A549 (cell line): Measurements from ENCODE around the gene CYP4V2. TPM values are rescaled to one million over a fixed set of nuclear protein-coding genes. Genes with fewer than 3 reads are reported as not detected.

Source experiments
- ATAC-seq, 2 experiments: fragments of 200-7000 bp in 1 of 2; fragments of >200 bp in 1 of 2; cut with Nextera tagmentation in 1 of 2; cut with Tn5 transposase in 1 of 2; 3 replicates each; pipeline versions ENCODE4 v1.8.0 to v1.9.1; 2018 to 2020; ENCODE audit warnings: mild to moderate bottlenecking in 1 of 2, moderate library complexity in 1 of 2
- CTCF ChIA-PET: fragments of 300-600 bp; sonication (Branson Sonifier 250); formaldehyde crosslinking; extraction: SDS; loops from one replicate; lab custom pipeline; 2021; ENCODE audit warnings: antibody characterized with exemption, inconsistent platforms; lab: Yijun Ruan, JAX
- POLR2A ChIA-PET: fragments of 350-600 bp; formaldehyde crosslinking; extraction: SDS; loops from one replicate; lab custom pipeline; 2021; ENCODE audit warnings: antibody characterized with exemption, inconsistent platforms; lab: Yijun Ruan, JAX
- DNase-seq, 2 experiments: peaks; one replicate each; pipeline versions ENCODE4 v3.0.0 to v3.0.0-alpha.2; 2011 to 2016; ENCODE audit warnings: low read depth in 1 of 2, low spot score in 1 of 2
- FAIRE-seq: peaks from 2 replicates; lab custom pipeline; 2011; peaks lifted over from hg19 to GRCh38; lab: Jason Lieb, UNC
- H3K27ac ChIP-seq, 2 experiments: fragments of >200 bp; sonication (Bioruptor Twin); formaldehyde crosslinking; 3 replicates each; pipeline ENCODE4 v1.5.1; 2016 to 2017
- H3K4me1 ChIP-seq: fragments of >200 bp; sonication (Bioruptor Twin); formaldehyde crosslinking; 3 replicates; pipeline ENCODE4 v1.6.1; 2016
- H3K4me2 ChIP-seq: fragments of >200 bp; sonication (Bioruptor Twin); formaldehyde crosslinking; 3 replicates; pipeline ENCODE4 v1.6.1; 2016
- H3K4me3 ChIP-seq: fragments of >200 bp; sonication (Bioruptor Twin); formaldehyde crosslinking; 3 replicates; pipeline ENCODE4 v1.5.1; 2016
- H3K9me3 ChIP-seq: fragments of >200 bp; sonication (Bioruptor Twin); formaldehyde crosslinking; 3 replicates; pipeline ENCODE4 v1.6.1; 2016
- BCL3 ChIP-seq: fragments of >200 bp; sonication (Bioruptor Twin); formaldehyde crosslinking; IDR thresholded peaks from 3 replicates; pipeline ENCODE4 v1.6.1; 2016
- BHLHE40 ChIP-seq: IDR thresholded peaks from 2 replicates; pipeline ENCODE4 v1.6.1; 2012; ENCODE audit warnings: low read depth, low read length, inconsistent platforms
- CHD2 ChIP-seq: fragments of 150-350 bp; IDR thresholded peaks from 2 replicates; pipeline ENCODE4 v1.6.1; 2014; ENCODE audit warnings: low read length; ENCODE audit not compliant: partially characterized antibody
- EHF ChIP-seq: fragments of 250-450 bp; sonication (Bioruptor Pico); IDR thresholded peaks from 2 replicates; pipeline ENCODE4 v1.5.0; 2020; ENCODE audit warnings: mild to moderate bottlenecking
- EHMT2 ChIP-seq: fragments of 200-600 bp; sonication (generic); IDR thresholded peaks from 2 replicates; pipeline ENCODE4 v1.6.1; 2016; ENCODE audit warnings: antibody characterized with exemption, low read depth, mild to moderate bottlenecking, moderate library complexity
- ESRRA ChIP-seq: fragments of 150-350 bp; IDR thresholded peaks from 2 replicates; pipeline ENCODE4 v1.6.1; 2014; ENCODE audit warnings: mild to moderate bottlenecking, low read length, borderline replicate concordance
- FOSL2 ChIP-seq, 2 experiments: fragments of 450-650 bp in 1 of 2; fragments of >200 bp in 1 of 2; sonication (Bioruptor Twin) in 1 of 2; formaldehyde crosslinking; IDR thresholded peaks; 2 replicates each; pipeline versions ENCODE4 v1.5.0 to v1.6.1; 2016 to 2020; ENCODE audit warnings: mild to moderate bottlenecking in 1 of 2, moderate library complexity in 1 of 2
- GATA3 ChIP-seq: IDR thresholded peaks from 2 replicates; pipeline ENCODE4 v1.6.1; 2012; ENCODE audit warnings: borderline replicate concordance
- HDAC2 ChIP-seq: fragments of 200-600 bp; sonication (generic); IDR thresholded peaks from 2 replicates; pipeline ENCODE4 v1.6.1; 2016
- HOXB13 ChIP-seq: fragments of 250-450 bp; sonication (Bioruptor Pico); IDR thresholded peaks from 2 replicates; pipeline ENCODE4 v1.5.0; 2020; ENCODE audit warnings: low read depth, mild to moderate bottlenecking, moderate library complexity
- HOXB5 ChIP-seq: fragments of 250-450 bp; sonication (Bioruptor Pico); IDR thresholded peaks from 2 replicates; pipeline ENCODE4 v1.5.0; 2020; ENCODE audit warnings: mild to moderate bottlenecking, moderate library complexity
- KDM5A ChIP-seq: fragments of 200-600 bp; sonication (generic); IDR thresholded peaks from 2 replicates; pipeline ENCODE4 v1.6.1; 2016; ENCODE audit warnings: antibody characterized with exemption, mild to moderate bottlenecking
- MAFK ChIP-seq: fragments of 450-650 bp; IDR thresholded peaks from 2 replicates; pipeline ENCODE4 v1.6.1; 2014; ENCODE audit not compliant: partially characterized antibody
- NR3C1 ChIP-seq: fragments of >200 bp; sonication (Bioruptor Twin); formaldehyde crosslinking; IDR thresholded peaks from 3 replicates; pipeline ENCODE4 v1.6.1; 2017
- POLR2A ChIP-seq: IDR thresholded peaks from 2 replicates; pipeline ENCODE4 v1.6.1; 2012; ENCODE audit warnings: mild to moderate bottlenecking, low read length
- POLR2AphosphoS2 ChIP-seq: conservative IDR thresholded peaks from 2 replicates; pipeline ENCODE4 v1.6.1; 2012; ENCODE audit warnings: low read length, improper control_type of control experiment, inconsistent platforms
- SREBF2 ChIP-seq: fragments of 450-650 bp; IDR thresholded peaks from 2 replicates; pipeline ENCODE4 v1.6.1; 2014; ENCODE audit warnings: mild to moderate bottlenecking, moderate library complexity
- TP53 ChIP-seq: fragments of 250-450 bp; sonication (Bioruptor Pico); IDR thresholded peaks from 2 replicates; pipeline ENCODE4 v1.5.0; 2021; ENCODE audit warnings: mild to moderate bottlenecking, moderate library complexity
- WGBS: methylation state at CpG from one replicate; pipeline ENCODE4 v1.1.6; 2017; ENCODE audit errors: missing lambda C conversion rate; 5-methylcytosine and 5-hydroxymethylcytosine counted together
- polyA plus RNA-seq, 4 experiments: library from polyadenylated mRNA; depleted of rRNA in 3 of 4; stranded (reverse); fragments of >200 nt; fragmentation: RNase III in 1 of 4; extraction: RNeasy Plus Mini Kit Qiagen cat#74134 plus additional on column Dnase treatment in 1 of 4; gene quantifications; 2 replicates in 3 of 4; 3 replicates in 1 of 4; pipeline ENCODE4 v1.2.3, GENCODE V29; 2011 to 2017
- TF ChIP-seq, protein P1 (sequence below): fragments of 200-600 bp; sonication (generic); IDR thresholded peaks from 2 replicates; pipeline ENCODE4 v1.6.1; 2016; ENCODE audit warnings: antibody characterized with exemption, mild to moderate bottlenecking, moderate library complexity
- TF ChIP-seq, protein P2 (sequence below): fragments of 250-450 bp; sonication (Bioruptor Pico); IDR thresholded peaks from 2 replicates; pipeline ENCODE4 v1.5.0; 2020; ENCODE audit warnings: low read depth, mild to moderate bottlenecking, moderate library complexity
- TF ChIP-seq, protein P3 (sequence below): IDR thresholded peaks from 2 replicates; pipeline ENCODE4 v1.6.1; 2012

Gene CYP4V2
- polyA plus RNA-seq, 2 of the 4 experiments (the other 2 are of a cell fraction): 3.0 to 5.0 TPM

- no peaks in the 10 kb centered on the region for H3K9me3 ChIP-seq
- DNase-seq (no peak), ATAC-seq (no peak), FAIRE-seq (no peak)
- ChIA-PET POLR2A (no interaction called here), CTCF (no interaction called here)
- no peak overlapping the region for H3K4me3 ChIP-seq
- 54% methylated on average over 2 of the region's 3 CpGs for WGBS
- H3K4me1 ChIP-seq: no peaks in the 10 kb centered on the region
- no peak overlapping the region for H3K27ac ChIP-seq
- H3K4me2 ChIP-seq: no peak overlapping the region
- no peak for TF ChIP-seq FOSL2 (IDR thresholded peaks at IDR 0.05)
- TF ChIP-seq FOSL2 (CRISPR knock-in tag; IDR thresholded peaks at IDR 0.05): no peak
- no peak for TF ChIP-seq EHMT2
Observed at GRCh38 chr4:186255122-186255521, 63.8 kb downstream of the CYP4V2 start.

GRCh38 chr4:186258216-186258811 is 66.9 kb downstream of the CYP4V2 start:
- Histone ChIP-seq H3K4me1 (no peaks in the 10 kb centered on the region), H3K9me3 (no peaks in the 10 kb centered on the region), H3K4me2 (no peak overlapping the region), H3K4me3 (no peak overlapping the region), H3K27ac (no peak overlapping the region)
- ChIA-PET POLR2A (no interaction called here), CTCF (no interaction called here)
- DNase-seq (no peak), ATAC-seq (no peak), FAIRE-seq (no peak)
- TF ChIP-seq HOXB5 (CRISPR knock-in tag): no peak
- no peak for TF ChIP-seq GATA3
- no peak for TF ChIP-seq ESRRA
- TF ChIP-seq POLR2A: no peak
- no peak for TF ChIP-seq MAFK
- no peak for TF ChIP-seq CHD2
- TF ChIP-seq NR3C1: no peak
- TF ChIP-seq, protein P1, sequence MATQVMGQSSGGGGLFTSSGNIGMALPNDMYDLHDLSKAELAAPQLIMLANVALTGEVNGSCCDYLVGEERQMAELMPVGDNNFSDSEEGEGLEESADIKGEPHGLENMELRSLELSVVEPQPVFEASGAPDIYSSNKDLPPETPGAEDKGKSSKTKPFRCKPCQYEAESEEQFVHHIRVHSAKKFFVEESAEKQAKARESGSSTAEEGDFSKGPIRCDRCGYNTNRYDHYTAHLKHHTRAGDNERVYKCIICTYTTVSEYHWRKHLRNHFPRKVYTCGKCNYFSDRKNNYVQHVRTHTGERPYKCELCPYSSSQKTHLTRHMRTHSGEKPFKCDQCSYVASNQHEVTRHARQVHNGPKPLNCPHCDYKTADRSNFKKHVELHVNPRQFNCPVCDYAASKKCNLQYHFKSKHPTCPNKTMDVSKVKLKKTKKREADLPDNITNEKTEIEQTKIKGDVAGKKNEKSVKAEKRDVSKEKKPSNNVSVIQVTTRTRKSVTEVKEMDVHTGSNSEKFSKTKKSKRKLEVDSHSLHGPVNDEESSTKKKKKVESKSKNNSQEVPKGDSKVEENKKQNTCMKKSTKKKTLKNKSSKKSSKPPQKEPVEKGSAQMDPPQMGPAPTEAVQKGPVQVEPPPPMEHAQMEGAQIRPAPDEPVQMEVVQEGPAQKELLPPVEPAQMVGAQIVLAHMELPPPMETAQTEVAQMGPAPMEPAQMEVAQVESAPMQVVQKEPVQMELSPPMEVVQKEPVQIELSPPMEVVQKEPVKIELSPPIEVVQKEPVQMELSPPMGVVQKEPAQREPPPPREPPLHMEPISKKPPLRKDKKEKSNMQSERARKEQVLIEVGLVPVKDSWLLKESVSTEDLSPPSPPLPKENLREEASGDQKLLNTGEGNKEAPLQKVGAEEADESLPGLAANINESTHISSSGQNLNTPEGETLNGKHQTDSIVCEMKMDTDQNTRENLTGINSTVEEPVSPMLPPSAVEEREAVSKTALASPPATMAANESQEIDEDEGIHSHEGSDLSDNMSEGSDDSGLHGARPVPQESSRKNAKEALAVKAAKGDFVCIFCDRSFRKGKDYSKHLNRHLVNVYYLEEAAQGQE: no peak
- no peak for TF ChIP-seq KDM5A
- TF ChIP-seq FOSL2 (IDR thresholded peaks at IDR 0.05): no peak
- no peak for TF ChIP-seq FOSL2 (CRISPR knock-in tag; IDR thresholded peaks at IDR 0.05)
- TF ChIP-seq SREBF2: no peak
- TF ChIP-seq, protein P2, sequence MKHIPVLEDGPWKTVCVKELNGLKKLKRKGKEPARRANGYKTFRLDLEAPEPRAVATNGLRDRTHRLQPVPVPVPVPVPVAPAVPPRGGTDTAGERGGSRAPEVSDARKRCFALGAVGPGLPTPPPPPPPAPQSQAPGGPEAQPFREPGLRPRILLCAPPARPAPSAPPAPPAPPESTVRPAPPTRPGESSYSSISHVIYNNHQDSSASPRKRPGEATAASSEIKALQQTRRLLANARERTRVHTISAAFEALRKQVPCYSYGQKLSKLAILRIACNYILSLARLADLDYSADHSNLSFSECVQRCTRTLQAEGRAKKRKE (CRISPR knock-in tag): no peak
- TF ChIP-seq, protein P3, sequence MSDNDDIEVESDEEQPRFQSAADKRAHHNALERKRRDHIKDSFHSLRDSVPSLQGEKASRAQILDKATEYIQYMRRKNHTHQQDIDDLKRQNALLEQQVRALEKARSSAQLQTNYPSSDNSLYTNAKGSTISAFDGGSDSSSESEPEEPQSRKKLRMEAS: no peak
- TF ChIP-seq HDAC2: no peak
- TF ChIP-seq EHF (CRISPR knock-in tag): no peak
- TF ChIP-seq POLR2AphosphoS2: no peak
- no peak for TF ChIP-seq BCL3
- TF ChIP-seq BHLHE40: no peak
- no peak for TF ChIP-seq HOXB13 (CRISPR knock-in tag)
- TF ChIP-seq TP53 (CRISPR knock-in tag): no peak
- WGBS: 62% methylated on average over 12 of the region's 12 CpGs
